ENCODE data around the gene MRPL42.

GRCh38 chr12:93469386-93469785 lies 2.1 kb downstream of the MRPL42 start:
- TF ChIP-seq CTCF (IDR thresholded peaks at IDR 0.05) (no peak), POLR2A (IDR thresholded peaks at IDR 0.05) (no peak)
